HepG2 (cell line): ENCODE results near the gene TEDC1. TPM values are rescaled to one million over a fixed set of nuclear protein-coding genes. Genes with fewer than 3 reads are reported as not detected.

Experiments
- GABPA ChIP-seq, 2 experiments: IDR thresholded peaks; 2 replicates each; pipeline ENCODE4 v1.6.1; 2011 to 2016; ENCODE audit warnings: low read depth in 2 of 2, low read length in 1 of 2, missing biosample characterization in 1 of 2, missing genetic modification characterization in 1 of 2
- KDM3A ChIP-seq: IDR thresholded peaks from 2 replicates; pipeline ENCODE4 v1.6.1; 2018; ENCODE audit warnings: low read depth, missing compliant biosample characterization
- KLF13 ChIP-seq: sonication (generic); formaldehyde crosslinking; IDR thresholded peaks from 2 replicates; pipeline ENCODE4 v1.4.0; 2020; ENCODE audit warnings: mild to moderate bottlenecking, missing genetic modification reagents
- NCOR1 ChIP-seq: fragments of 200-600 bp; sonication (generic); IDR thresholded peaks from 2 replicates; pipeline ENCODE4 v1.7.0; 2017; ENCODE audit warnings: antibody characterized with exemption, low read length, borderline replicate concordance
- RXRA ChIP-seq: sonication (generic); formaldehyde crosslinking; IDR thresholded peaks from 2 replicates; pipeline ENCODE4 v1.5.1; 2020; ENCODE audit warnings: missing genetic modification reagents
- SRSF9 ChIP-seq: fragments of 200-400 bp; formaldehyde crosslinking; IDR thresholded peaks from 2 replicates; pipeline ENCODE4 v1.6.1; 2018; ENCODE audit warnings: borderline replicate concordance, mild to moderate bottlenecking, low read depth, low read length; ENCODE audit not compliant: insufficient read depth, poor library complexity, severe bottlenecking
- STAG1 ChIP-seq: sonication (generic); formaldehyde crosslinking; IDR thresholded peaks from 2 replicates; pipeline ENCODE4 v1.4.0; 2020; ENCODE audit warnings: missing genetic modification reagents
- ZNF276 ChIP-seq: sonication (generic); formaldehyde crosslinking; IDR thresholded peaks from 2 replicates; pipeline ENCODE4 v1.4.0; 2020; ENCODE audit warnings: mild to moderate bottlenecking, low read depth, missing genetic modification reagents
- ZNF44 ChIP-seq: sonication (generic); formaldehyde crosslinking; IDR thresholded peaks from 2 replicates; pipeline ENCODE4 v1.5.1; 2020; ENCODE audit warnings: mild to moderate bottlenecking, missing genetic modification reagents
- ZNF609 ChIP-seq: sonication (generic); formaldehyde crosslinking; IDR thresholded peaks from 2 replicates; pipeline ENCODE4 v1.4.0; 2020; ENCODE audit warnings: mild to moderate bottlenecking, missing genetic modification reagents, borderline replicate concordance
- ZNF619 ChIP-seq: sonication (generic); formaldehyde crosslinking; IDR thresholded peaks from 2 replicates; pipeline ENCODE4 v1.4.0; 2020; ENCODE audit warnings: mild to moderate bottlenecking, missing genetic modification reagents
- ZNF687 ChIP-seq: sonication (generic); formaldehyde crosslinking; IDR thresholded peaks from 2 replicates; pipeline ENCODE4 v1.5.1; 2020; ENCODE audit warnings: mild to moderate bottlenecking, missing genetic modification reagents, moderate library complexity
- ZNF713 ChIP-seq: sonication (generic); formaldehyde crosslinking; IDR thresholded peaks from 2 replicates; pipeline ENCODE4 v1.4.0; 2020; ENCODE audit warnings: mild to moderate bottlenecking, missing genetic modification reagents
- ZNF800 ChIP-seq: sonication (generic); formaldehyde crosslinking; IDR thresholded peaks from 2 replicates; pipeline ENCODE4 v1.4.0; 2020; ENCODE audit warnings: missing genetic modification reagents
- ZSCAN31 ChIP-seq: sonication (generic); formaldehyde crosslinking; IDR thresholded peaks from 2 replicates; pipeline ENCODE4 v1.5.0; 2020; ENCODE audit warnings: low read depth, mild to moderate bottlenecking, missing genetic modification reagents
- polyA plus RNA-seq, 8 experiments: library from polyadenylated mRNA; depleted of rRNA in 3 of 8; stranded (reverse) in 7 of 8; unstranded in 1 of 8; fragments of >200 nt; fragmentation: Illumina TruSeq in 4 of 8; extraction: Trizol in 4 of 8; gene quantifications; 2 replicates each; pipeline versions ENCODE4 v1.2.1 to v1.2.3, GENCODE V29; 2011 to 2016; ENCODE audit warnings: low read depth in 4 of 8, missing spikeins in 1 of 8, mixed read lengths in 1 of 8; ENCODE audit not compliant: insufficient read depth in 1 of 8
- total RNA-seq, 5 experiments: library from RNA; depleted of rRNA; stranded (reverse); fragments of >200 nt; fragmentation: Illumina TruSeq; extraction: Trizol; gene quantifications; 2 replicates each; pipeline ENCODE4 v1.2.3, GENCODE V29; 2016; ENCODE audit warnings: low read depth in 1 of 5

Gene TEDC1
- total and polyA plus RNA-seq, 2 of the 13 experiments (the other 11 are each of a cell fraction or from before 2014, with no cell fraction given) = 5.7 to 27.4 TPM

- peak; percentile 69 for TF ChIP-seq ZNF687 (CRISPR knock-in tag)
- peak; percentile 48 for TF ChIP-seq GABPA (IDR thresholded peaks at IDR 0.05; ENCODE audit: low read depth, low read length)
- TF ChIP-seq GABPA (CRISPR knock-in tag; IDR thresholded peaks at IDR 0.05; ENCODE audit: low read depth) = no peak
- no peak for TF ChIP-seq ZNF713
- peak; percentile 92 for TF ChIP-seq STAG1 (CRISPR knock-in tag)
- TF ChIP-seq RXRA (CRISPR knock-in tag) = no peak
- TF ChIP-seq ZNF276 (CRISPR knock-in tag) = no peak
- no peak for TF ChIP-seq ZNF619 (CRISPR knock-in tag)
- no peak; the same call in 1 of the 2 replicates for TF ChIP-seq ZSCAN31
- TF ChIP-seq ZNF44 (CRISPR knock-in tag) = no peak
- 0 out of 2 replicates have a peak, but pooled peaks have one; percentile 50 for TF ChIP-seq KDM3A (CRISPR knock-in tag)
- TF ChIP-seq ZNF800 (CRISPR knock-in tag) = peak; percentile 79
- no peak; the same call in 1 of the 2 replicates for TF ChIP-seq ZNF609 (CRISPR knock-in tag)
- no peak for TF ChIP-seq NCOR1
- no peak for TF ChIP-seq KLF13 (CRISPR knock-in tag)
- no peak for TF ChIP-seq SRSF9
Observed at GRCh38 chr14:105527826-105528585, 37.0 kb downstream of the TEDC1 start (continued).
